ENCODE results near the gene SCGB1A1.
"Not testable (repeated sequence)": the region's sequence is repeated elsewhere in the genome, so short reads cannot be mapped to it uniquely, and the experiment has no call there.

The SCGB1A1 gene

GRCh38 chr11:62423012-62423411, 4.2 kb downstream of the SCGB1A1 start:
- DNase-seq, result no peak

GRCh38 chr11:62427630-62428233, 8.9 kb downstream of the SCGB1A1 start:
- no peak for DNase-seq

- DNase-seq, result no peak
These were observed 10.2 kb downstream of the SCGB1A1 start for GRCh38 chr11:62428871-62429560.

- no peak for DNase-seq
These were observed 11.6 kb downstream of the SCGB1A1 start for GRCh38 chr11:62430425-62430824.

- no peak for DNase-seq
These were observed 12.5 kb downstream of the SCGB1A1 start for GRCh38 chr11:62431171-62431901.

- no peak for DNase-seq
These were observed 13.9 kb downstream of the SCGB1A1 start for GRCh38 chr11:62432695-62433094.

GRCh38 chr11:62433141-62433903, 14.5 kb downstream of the SCGB1A1 start:
- no peak for DNase-seq

- no peak for DNase-seq
These were observed 15.1 kb downstream of the SCGB1A1 start for GRCh38 chr11:62433904-62434276.

GRCh38 chr11:62435846-62436660, 17.2 kb downstream of the SCGB1A1 start:
- DNase-seq, result no peak

GRCh38 chr11:62437616-62438015, 18.8 kb downstream of the SCGB1A1 start:
- no peak for DNase-seq

GRCh38 chr11:62438641-62439040, 19.8 kb downstream of the SCGB1A1 start:
- no peak for DNase-seq

GRCh38 chr11:62439785-62440602, 21.2 kb downstream of the SCGB1A1 start:
- DNase-seq, result no peak

GRCh38 chr11:62443390-62444235, 24.8 kb downstream of the SCGB1A1 start:
- no peak for DNase-seq

GRCh38 chr11:62444236-62444833, 25.5 kb downstream of the SCGB1A1 start:
- peak; percentile 15 for DNase-seq

- no peak for DNase-seq
These were observed 26.0 kb downstream of the SCGB1A1 start for GRCh38 chr11:62444835-62445234.

- no peak for DNase-seq
These were observed 26.5 kb downstream of the SCGB1A1 start for GRCh38 chr11:62445314-62445740.

- DNase-seq, result no peak
These were observed 27.3 kb downstream of the SCGB1A1 start for GRCh38 chr11:62446091-62446490.

- DNase-seq, result no peak
These were observed 30.6 kb downstream of the SCGB1A1 start for GRCh38 chr11:62449451-62449851.

- DNase-seq, result not testable (repeated sequence)
These were observed 31.1 kb downstream of the SCGB1A1 start for GRCh38 chr11:62449912-62450311.

Measured in DMS79 (cell line).